ENCODE results near the gene EPB41L4A.
"Not testable (repeated sequence)": the region's sequence is repeated elsewhere in the genome, so short reads cannot be mapped to it uniquely, and the experiment has no call there.

Gene EPB41L4A

DNA sequence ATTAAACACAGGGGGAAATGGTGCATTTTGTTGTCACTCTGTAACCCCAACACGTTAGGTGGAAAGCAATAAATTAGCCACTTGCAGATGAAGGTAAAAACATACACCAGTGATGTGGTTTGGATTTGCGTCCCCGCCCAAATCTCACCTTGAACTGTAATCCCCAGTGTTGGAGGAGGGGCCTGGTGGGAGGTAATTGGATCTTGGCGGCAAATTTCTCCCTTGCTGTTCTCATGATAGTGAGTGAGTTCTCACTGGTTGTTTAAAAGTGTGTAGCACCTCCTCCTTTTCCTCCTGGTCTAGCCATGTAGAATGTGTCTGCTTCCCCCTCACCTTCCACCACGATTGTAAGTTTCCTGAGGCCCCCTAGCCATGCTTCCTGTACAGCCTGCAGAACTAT, 17.2 kb downstream of the EPB41L4A start:
- DNase-seq (ENCODE audit: low spot score): no peak

DNA sequence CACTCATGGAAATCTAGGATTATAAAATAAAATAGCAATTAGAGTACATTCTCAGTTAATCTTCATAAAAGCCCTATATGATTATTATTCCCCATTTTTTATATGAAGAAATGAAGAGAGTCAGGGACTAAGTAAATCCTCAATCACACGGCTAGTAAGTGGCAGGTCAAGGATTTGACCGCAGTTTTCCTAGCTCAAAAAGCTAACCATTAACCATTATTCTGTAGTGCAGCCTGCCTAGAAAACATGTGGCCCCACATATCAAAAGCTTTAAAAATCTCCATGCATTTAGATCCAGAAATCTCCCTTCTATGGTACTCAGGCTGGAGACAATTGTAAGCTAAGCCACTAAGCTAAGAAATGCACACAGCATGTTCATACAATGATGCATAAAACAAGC, 21.4 kb downstream of the EPB41L4A start:
- DNase-seq (ENCODE audit: low spot score): no peak

DNA sequence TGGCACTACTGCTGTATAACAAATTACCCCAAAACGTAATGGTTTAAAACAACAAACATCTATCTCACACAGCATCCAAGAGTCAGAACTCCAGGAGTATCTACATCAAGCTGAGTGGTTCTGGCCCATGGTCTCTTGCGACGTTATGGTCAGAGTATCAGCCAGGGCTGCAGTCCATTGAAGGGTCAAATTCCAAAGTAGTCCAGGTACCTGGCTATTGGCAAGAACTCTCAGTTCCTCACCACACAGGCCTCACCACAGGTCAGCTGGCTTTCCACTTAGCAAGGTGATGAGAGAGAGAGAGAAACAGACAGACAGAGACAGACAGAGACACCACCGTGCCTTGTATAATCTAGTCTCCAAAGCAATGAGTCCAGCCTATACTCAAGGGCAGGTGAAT, 22.6 kb downstream of the EPB41L4A start:
- DNase-seq (ENCODE audit: low spot score): no peak

DNA sequence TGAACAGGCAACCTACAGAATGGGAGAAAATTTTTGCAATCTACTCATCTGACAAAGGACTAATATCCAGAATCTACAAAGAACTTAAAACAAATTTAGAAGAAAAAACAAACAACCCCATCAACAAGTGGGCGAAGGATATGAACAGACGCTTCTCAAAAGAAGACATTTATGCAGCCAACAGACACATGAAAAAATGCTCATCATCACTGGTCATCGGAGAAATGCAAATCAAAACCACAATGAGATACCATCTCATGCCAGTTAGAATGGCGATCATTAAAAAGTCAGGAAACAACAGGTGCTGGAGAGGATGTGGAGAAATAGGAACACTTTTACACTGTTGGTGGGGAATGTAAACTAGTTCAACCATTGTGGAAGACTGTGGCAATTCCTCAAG, 23.8 kb downstream of the EPB41L4A start:
- DNase-seq (ENCODE audit: low spot score): not testable (repeated sequence)

DNA sequence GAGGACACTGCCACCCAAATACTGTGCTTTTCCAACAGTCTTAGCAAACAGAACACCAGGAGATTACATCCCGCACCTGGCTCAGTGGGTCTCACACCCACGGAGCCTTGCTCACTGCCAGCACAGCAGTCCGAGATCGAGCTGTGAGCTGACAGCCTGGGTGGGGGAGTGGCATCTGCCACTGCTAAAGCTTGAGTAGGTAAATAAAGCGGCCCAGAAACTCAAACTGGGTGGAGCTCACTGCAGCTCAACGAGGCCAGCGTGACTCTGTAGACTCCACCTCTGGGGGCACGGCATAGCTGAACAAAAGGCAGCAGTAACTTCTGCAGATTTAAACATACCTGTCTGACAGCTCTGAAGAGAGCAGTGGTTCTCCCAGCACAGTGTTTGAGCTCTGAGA, 28.8 kb downstream of the EPB41L4A start:
- no peak for DNase-seq (ENCODE audit: low spot score)

DNA sequence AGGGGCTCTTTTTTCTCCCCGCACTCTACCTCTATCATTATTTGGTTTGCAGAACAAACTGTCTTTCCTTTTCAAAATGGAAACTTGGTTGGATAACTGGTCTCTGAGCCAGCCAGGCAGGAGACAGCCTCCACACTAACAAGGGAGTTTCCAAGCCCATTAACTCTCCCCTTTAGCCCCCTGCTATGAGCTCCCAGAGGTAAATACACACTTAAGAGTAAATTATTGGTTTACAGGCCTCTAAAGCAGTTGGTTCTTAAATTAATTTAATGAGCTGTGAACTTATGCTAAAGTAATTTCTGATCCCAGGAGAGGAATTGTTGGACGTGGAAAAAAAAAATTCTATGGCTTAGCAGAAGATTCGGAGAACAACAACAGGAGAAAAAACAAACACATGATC, 30.3 kb downstream of the EPB41L4A start:
- no peak for DNase-seq (ENCODE audit: low spot score)

DNA sequence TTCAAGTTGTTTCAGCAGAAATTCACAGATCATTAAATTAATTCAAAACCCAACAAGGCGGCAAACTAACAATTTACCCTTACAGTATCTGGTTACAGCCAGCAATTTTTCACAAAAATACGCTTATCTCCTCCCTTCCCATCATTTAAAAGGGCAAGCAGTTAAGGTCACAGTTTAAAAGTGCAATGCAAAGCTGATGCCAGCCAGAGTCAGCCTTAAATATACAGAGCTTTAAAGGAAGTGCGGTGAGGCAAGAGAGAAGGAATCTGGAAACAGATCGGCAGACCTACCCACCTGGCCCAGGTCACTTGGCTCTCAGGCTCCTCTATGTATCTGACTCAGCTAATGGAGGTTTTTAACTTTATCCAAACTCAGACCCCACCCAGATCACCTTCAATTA, 31.0 kb downstream of the EPB41L4A start:
- DNase-seq (ENCODE audit: low spot score): no peak

DNA sequence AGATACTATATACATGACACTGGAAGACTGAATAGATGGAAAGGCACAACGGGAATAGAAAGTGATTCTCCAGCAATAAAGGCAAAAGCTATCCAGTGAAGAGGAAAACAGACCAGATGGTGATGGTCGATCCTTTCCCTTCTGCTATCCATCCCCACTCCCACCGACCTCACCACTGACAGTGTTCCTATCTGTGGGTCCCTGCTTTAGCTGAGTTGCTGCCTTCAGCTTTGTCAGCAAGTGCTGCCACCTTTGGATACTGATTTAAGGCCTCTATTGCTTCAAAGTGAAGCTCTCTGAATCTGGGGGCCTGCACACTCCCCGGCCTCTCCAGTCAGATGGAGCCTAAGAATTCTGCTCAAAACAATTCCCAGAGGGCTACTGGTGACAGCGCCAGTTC, 32.3 kb downstream of the EPB41L4A start:
- DNase-seq (ENCODE audit: low spot score): no peak

DNA sequence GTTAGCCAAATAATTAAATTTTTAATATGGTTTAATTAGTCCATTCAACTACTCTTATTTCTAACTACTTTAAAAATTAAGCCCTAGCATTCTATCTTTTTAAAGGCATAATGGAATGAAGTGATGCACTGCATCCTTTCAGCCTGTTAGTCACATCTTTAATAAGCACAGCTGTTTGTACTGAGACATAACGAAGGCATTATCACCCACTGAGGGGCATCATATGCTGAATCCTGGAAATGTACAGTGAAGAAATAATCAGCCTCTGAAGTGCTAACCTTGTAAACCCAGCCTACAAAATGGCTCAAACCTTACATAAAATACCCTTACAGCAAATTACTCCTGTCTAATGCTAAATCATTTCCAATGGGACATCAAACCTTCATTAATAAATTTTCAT, 33.1 kb downstream of the EPB41L4A start:
- no peak for DNase-seq (ENCODE audit: low spot score)

DNA sequence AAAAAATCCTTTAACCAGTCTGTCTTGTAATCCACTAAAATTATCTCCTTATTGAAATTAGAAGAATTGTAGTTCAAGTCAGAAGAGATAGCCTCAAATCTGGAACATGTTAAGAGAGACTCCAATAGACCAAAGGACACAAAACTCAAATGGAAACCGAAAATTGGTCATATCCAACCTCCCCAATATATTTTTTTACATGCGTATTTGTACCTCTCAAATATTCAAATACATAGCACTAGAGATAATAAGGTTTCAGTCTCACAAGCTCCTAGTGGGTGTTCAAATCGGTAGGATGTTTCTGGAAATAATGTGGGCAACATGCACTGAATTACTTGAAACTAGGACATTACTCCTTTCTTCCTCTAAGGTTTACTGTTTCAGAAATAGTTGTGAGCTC, 33.5 kb downstream of the EPB41L4A start:
- DNase-seq (ENCODE audit: low spot score): no peak

DNA sequence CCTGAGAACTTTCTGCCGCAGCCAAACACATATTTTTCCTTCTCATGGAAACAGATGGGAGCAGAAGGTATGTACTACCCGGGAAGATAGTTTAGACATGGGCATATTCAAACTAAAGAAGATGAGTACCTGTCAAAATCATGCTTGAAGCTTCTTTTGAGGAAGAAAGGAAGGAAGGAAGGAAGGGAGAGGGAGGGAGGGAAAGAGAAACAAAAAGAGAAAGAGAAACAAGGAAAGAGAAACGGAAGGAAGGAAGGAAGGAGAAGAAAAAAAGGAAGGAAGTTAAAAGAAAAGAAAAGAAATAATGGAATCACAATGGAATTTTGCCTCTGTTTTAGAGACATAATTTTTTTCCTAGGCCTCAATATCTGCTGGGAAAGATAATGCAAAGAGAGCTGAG, 34.6 kb downstream of the EPB41L4A start:
- no peak for DNase-seq (ENCODE audit: low spot score)

DNA sequence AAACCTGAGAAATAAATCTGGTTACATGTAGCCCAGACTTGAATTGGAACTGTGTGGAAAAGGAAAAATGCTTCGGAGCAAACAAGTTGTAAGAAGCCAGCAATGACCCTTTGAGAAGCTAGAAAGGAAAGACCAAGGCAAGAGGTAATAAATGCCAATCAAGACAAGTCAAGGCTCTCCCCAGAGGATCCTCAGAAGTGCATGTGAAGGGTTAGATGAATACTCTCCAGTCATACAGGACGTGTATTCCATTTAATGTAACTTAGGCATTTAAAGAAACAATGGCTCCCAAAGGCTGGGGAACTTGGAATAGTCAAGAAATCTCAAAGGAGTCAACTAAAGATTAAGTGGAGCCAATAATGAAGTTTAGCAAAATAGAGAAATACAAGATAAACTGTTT, 36.2 kb downstream of the EPB41L4A start:
- DNase-seq (ENCODE audit: low spot score): no peak

DNA sequence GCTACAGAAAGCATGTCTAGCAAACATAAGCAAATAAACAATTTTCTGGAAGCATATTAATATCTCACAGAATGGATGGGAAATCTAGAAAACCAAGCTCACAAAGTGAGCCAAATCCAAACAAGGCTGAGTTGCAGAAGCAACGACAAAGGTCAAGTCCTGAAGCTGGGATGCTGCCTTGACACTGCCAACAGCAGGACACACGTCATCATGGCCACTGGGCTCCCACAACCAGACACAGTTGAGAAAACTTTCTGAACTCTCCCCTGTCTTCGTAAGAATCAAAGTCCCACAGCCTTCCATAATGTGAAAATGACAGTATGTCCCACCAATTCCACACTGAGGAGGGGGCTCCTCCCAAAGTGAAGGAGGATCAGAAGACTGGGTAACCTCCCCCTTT, 37.6 kb downstream of the EPB41L4A start:
- no peak for DNase-seq (ENCODE audit: low spot score)

DNA sequence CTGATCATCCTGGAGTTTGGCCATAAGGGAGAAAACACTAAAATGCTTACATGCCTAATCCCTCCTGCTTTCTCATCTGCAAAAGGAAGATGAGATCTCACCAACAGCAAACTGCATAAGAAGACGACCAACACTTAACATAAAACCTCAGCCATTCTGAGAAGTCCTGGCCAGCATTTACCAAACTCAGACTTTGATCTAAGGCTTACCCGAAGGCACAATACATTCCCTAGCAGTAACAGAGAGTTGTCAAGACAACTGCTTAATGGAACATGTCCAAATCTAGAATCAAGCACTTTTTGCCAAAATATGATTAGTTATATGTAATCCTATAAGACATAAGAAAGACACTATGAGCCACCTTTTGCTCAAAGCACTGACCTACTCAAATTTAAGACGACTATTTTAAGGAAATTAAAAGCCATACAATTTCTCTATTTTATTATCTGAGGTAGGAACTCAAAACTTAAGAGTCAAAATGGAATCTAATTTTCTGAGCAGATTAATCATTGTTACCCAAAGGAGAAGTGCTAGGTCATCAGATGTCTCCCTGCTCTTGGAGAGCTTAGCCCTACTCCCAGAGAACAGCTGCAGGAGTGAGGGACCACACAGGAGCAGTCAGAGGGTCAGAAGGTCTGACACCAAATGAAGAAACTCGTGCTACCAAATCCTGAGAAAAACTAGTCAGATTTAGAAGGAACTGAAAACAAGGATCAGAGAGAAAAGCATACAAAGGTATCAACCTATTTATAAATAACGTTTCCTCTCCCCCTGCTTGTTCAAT, 39.3 kb downstream of the EPB41L4A start:
- no peak for DNase-seq (ENCODE audit: low spot score)

DNA sequence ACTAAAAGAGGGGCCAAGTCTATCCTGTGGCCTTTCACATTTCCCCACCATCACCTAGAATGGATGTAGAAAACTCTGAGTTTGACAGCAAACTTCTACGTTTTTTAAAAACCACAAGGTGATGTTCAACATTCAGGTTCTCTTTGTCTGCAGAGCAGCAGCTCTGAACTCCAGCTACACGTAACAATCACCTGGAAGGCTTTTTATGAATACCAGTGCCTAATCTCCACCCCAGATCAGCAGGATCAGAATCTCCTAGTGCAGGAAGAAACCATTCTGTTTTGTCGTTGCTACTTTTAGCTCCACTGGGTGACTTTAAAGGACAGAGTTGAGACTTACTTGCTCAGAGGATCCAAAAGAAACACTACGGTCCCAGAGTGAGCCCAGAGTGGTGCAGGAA, 44.3 kb downstream of the EPB41L4A start:
- DNase-seq (ENCODE audit: low spot score): no peak

DNA sequence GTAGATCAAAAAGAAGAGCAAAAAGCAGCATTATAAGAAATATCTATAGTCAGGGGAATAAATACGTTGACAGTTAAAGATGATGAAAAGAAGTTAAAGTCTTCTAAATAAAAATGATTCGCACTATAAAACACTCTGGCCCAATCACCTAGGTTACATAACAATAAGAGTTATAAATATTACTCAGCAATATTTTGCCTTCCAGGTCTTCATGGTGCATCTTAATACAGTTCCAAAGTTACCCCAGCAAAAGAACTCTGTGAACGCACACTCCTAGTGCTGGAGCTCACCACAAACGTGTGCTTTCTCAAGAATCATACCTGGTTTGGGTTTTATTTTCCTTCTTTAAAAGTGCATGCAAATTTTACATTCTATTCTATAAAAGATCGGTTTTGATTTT, 44.7 kb downstream of the EPB41L4A start:
- DNase-seq (ENCODE audit: low spot score): no peak

DNA sequence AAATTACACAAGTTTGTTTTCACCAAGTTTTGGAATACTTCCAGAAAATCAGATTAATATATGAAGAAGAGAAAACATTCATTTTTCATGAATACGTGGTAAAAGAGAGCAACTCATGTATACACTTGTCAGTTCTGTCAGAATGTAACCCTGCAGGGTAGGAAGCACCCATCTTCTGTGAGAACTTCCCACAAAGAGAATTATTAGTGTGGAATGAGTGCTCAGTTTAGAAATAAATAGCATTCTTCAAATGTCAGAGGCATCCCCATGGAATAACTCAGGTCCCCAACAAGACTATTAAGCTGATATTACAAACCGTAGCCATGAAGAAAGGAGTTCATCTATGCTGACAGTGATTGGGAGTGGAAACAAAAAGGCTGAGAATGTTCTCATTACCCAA, 45.2 kb downstream of the EPB41L4A start:
- no peak for DNase-seq (ENCODE audit: low spot score)

DNA sequence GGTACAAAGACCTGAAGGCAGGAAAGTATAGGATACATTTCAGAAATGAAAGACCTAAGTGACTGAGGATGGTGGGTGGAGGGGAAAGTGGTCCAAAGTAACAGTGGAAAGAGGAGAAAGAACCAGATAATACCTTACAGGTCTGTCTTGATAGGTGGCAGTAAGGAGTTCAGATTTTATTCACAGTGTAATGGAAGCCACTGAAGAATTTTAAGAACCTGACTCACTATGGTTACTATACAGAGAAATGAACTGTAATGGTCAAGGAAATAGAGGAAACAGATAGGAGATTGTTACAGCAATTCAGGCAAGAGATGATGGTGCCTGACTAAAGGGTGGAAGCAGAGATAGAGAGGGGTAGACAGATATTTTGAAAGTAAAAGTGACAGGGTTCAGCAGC, 46.5 kb downstream of the EPB41L4A start:
- DNase-seq (ENCODE audit: low spot score): no peak

DNA sequence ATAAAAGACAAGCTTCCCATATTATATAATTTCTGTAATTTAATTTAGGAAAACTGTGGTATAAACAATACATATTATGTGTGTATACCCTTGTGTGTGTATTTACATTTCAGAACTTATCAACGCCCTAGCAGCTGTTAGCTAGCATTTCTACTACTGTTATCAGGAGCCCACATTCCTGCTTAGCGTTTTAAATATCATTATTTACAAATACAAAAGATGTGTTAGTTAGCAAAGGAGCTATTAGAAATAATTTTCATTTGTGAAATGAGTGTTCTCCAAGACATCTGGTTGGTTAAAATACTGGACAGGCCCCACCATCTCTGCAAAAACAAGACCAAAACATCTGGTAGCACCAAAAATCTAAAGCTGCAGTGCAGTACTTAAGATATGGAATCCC, 48.0 kb downstream of the EPB41L4A start:
- no peak for DNase-seq (ENCODE audit: low spot score)

DNA sequence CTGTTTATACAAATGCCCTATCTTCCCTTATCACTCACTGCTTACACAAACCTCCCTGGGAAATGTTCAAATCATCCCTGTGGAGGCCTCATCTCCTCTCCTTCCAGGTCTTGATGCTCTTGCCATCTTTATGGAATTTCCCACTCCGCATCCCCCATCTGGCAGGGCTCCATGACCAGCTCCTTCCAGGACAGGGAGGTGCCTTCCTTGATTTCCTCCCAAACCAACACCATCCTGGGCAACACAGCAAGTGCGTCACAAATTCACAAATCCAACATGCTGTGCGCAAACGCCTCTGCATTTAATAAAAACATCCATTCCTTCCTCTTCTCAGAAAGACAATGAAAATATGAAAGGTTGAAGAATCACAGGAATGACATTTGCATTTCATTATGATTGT, 51.7 kb downstream of the EPB41L4A start:
- DNase-seq (ENCODE audit: low spot score): no peak

DNA sequence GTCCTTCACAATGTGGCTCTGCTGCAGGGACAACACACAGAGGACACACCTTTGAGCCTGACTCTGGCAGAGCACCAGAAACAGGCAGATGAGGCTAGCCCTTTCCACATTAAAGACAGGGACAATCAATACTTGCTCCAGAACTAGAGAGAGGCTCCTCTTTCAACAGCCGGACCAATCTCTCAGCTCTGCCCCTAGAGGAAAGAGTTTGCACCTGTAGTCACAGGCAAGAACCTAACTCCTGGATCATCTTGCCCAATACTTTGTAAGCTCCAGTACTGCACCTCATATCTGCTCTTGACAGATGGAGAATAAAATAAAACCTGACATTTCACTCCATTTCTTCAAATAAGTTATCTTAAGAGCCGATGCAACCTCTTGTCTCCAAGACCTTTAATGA, 52.1 kb downstream of the EPB41L4A start:
- DNase-seq (ENCODE audit: low spot score): no peak

DNA sequence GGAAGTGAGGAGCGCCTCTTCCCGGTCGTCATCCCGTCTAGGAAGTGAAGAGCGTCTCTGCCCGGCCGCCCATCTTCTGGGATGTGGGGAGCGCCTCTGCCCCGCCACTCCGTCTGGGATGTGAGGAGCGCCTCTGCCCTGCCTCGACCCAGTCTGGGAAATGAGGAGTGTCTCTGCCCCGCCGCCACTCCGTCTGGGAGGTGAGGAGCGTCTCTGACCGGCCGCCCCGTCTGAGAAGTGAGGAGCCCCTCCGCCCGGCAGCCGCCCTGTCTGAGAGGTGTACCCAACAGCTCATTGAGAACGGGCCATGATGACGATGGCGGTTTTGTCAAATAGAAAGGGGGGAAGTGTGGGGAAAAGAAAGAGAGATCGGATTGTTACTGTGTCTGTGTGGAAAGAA, 58.3 kb downstream of the EPB41L4A start:
- DNase-seq (ENCODE audit: low spot score): not testable (repeated sequence)

DNA sequence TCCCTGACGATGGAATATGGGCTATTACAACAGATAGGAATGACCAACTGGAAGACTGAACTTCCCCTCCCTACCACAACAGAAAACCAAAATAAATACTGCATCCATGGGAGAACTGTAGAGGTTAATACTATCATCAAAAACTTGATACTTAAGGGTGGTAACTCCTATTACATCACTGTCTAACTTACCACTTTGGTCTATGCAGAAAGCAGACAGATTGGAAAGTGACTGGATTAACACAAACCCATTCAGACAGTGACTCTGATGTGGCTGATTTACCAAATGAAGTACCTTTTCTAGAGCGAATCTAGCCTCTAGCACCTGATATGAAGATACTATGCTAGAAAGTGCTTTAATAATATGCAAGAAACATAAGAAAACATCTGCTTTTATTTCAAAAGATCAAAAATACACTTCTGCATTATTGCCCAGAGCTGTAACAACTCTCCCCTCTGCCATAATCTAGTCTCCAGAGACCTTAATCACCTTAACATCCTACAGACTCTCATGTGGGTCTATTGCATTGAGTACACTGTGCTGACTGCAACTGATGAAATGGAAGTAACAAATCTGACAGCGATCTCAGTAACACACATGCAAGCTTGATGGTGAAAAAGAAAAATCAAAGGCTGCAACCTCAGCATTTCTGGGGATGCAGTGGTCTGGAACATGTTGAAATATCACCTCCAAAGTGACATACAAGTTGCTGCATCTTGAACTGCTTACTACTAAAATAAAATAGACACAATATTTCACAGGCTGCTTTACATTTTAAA, 62.7 kb downstream of the EPB41L4A start:
- no peak for DNase-seq (ENCODE audit: low spot score)
